ENCODE results near the gene ADRB1.

Gene ADRB1

DNA sequence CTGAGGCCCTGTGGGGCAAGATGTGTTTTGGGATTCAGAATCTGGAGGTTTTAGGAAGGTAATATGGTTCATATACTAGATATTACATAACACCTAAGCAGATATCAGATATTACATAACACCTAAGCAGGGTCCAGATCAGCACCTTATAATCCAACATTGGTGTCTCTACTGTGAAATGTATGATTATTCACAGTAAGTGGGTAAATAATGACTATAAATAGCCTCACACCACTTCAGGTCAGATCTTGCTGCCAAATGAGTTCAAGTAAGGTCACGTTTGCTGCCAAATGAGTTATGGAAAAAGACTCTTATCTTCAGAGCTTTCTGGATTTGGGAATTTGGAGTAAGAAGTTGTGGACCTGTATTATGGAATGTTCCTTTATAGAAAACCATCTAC is 14.6 kb downstream of the ADRB1 start:
- no peak for DNase-seq

DNA sequence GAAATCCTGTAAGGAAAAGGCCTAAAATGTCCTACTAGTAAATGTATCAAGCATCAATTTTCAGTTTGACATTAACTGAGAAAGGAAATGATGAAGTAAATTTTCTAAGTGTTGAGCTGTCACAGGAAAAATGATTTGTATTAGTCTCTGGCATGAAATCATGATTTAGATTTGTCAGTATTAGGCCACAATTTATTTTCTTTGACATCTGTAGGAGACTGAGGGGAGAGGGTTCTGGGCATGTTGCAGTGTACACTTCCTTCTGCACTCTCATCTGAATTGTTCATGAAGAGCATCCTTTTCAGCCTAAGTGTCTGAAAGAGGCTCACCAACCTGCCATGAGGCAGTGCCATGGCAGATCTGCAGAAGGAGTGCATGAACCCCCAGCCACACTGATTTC is 15.9 kb downstream of the ADRB1 start:
- no peak for DNase-seq

DNA sequence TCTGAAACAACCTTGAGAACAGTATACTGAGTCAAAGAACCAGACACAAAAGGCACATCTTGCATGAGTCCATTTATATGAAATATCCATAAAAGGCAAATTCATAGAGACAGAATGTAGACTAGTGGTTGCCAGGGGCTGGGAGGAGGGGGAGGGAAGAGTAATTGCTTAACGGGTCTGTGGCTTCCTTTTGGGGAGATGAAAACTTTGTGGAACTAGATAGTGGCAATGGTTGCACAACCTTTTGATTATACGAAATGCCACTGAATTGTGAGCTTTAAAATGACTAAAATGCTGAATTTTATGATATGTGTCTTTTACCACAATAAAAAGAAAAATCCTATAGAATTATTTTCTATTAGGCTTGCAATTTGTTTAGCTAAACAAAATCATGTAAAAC is 16.8 kb downstream of the ADRB1 start:
- DNase-seq = no peak

DNA sequence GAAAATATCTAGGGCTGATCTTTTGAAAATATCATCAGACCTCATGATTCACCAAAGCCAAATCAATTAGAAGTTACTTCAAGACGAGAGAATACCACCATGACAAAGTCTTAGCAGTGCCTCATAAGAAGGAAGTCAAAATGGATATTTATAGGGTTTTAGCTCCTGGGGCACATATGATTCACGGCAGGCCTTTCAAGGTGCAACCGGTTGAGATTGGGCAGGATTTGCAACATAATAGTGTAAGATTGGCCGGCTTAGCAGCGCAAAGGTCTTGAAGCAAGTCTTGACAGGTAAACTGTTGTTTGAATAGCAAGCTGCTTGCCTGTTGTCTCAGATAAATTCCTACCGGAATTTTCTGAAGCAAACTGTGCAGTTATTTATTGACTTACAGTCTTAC is 17.5 kb downstream of the ADRB1 start:
- DNase-seq = no peak

DNA sequence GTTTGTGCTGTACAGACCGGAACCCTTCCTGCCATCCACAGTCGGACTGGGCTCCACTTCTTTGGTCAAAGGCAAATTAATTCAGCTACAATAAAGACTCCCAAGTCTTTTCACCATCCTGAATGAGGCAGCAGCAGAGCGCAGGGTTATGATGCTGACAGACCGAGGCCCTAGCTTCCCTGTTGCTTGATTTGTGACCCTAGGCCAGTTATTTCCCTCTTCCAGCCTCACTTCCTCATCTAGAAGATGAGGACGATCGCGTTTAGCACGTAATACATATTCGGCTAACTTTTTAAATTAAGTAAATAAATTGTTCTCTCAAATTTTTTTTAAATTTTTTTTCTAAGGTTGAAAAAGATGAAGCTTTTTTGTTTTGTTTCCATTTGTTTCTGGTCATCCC is 18.1 kb downstream of the ADRB1 start:
- DNase-seq = no peak

DNA sequence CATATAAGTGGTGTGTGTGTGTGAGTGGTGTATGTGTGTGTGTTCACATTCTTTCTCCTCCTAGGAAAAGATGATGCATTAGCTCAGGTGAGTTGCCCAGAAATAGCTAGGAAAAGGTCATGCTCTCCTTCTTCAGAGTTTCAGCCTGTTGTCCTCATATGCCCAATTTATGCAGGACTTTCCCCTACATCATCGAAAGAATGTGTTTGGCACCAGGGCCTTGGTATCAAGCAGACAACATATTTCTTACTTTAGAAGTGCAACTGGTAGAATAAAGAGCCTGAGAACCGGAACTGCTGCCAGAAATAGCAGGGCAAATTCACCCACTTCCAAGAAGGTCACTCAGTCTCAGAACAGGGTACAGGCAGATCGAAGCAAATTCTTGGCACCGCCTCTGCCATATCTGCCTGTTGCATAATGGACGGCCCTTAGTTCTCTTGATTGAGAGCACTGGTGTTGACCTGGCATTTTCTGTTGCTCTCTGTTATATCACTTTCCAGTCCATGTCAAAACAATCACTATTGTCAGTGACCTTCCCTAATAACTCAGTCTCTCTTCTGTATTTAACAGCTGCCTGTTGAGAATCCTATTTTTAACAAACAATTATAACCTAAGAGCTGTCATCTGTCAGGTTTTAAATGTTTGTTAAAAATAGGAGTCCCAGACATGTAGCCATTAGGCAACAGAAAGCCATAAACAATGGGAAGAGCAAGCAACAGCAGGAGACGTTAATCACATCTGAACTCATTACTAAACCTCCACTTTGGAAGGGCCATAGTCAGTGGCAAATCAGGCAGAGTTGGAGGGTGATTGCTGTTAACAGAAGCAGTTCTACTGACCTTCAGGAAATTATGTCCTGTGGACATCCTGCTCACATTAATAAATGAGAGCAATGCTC is 20.7 kb downstream of the ADRB1 start:
- no peak for DNase-seq

DNA sequence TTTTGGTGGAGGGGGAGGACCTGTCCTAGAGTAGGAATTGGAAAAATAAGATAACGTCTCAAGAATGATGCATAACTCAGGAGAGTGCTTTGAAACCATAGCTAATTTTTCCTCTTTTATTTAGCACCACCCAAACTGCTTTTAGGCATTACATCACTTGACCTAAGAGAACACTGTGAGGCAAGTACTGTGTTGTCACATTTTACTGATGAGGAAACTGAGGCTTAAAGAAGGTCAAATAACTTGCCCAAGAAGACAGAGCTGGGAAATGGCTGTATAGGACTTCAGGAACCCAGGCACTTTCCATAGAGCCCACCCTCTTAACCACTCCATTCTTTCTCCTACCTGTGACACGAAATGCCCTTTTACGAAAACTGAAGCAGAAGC is 21.4 kb downstream of the ADRB1 start:
- DNase-seq = no peak

DNA sequence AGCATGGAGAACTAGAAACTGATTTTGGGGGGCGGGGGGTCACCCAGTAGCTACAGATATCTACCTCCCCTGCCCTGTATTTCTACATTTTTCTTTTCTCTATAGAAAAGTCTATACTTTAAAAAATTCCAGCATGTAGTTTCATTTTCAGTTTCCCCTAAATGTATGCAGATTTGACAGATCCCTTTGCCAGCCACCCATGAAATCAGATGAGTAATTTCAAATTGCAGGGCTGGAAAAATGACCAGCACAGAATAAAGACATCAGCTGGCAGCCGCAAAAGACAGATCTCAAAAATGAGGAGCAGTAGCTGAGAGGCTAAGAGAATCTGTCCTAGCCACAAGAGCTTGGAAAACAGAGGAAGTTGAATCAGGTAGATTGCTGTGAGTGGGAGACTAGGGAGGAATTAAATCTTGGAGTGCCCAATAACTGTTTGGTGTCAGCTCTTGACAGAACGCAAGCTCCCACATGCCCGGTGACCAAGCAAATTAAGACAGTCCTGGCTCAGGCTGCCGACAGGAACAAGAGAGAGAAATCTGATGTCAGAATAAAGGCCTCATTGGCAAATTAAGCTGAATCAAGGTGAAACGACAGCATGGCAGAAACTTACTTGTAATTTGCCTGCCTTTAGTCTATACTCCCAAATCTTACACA is 24.5 kb downstream of the ADRB1 start:
- no peak for DNase-seq

DNA sequence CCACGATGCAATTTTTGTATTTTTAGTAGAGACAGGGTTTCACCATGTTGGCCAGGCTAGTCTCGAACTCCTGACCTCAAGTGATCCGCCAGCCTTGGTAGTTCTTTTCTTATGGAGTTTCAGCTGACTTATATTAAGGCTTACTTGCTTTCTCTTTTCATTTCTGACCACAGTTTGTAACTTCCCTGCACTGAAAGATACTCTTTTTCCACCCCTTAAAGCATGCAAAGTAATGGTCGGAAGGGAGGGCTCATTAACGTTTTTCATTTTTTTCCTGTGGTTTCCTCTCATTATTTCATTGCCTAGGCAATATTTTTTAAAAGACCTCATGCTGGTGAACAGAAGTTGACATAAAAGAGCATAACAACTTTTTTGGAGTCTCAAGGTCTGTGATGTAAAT is 27.0 kb downstream of the ADRB1 start:
- DNase-seq = no peak

DNA sequence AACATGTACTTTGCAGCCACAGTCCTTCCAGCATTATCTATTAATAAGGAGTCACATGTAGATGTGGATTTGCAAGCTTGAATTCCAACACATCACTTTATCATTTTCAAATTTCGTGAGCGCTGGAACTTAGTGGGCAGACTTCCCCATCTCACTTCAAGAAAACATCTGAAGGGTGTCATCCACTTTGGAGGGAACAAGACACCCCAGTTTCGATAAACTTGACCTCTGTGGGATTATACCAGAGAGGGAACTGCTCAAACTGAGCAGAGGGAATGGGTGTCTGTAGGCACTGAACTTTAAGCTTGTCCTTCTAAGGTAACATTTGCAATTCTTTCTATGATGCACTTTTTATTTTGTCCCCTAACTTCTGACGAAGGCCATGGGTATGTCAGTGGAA is 27.5 kb downstream of the ADRB1 start:
- DNase-seq = no peak

DNA sequence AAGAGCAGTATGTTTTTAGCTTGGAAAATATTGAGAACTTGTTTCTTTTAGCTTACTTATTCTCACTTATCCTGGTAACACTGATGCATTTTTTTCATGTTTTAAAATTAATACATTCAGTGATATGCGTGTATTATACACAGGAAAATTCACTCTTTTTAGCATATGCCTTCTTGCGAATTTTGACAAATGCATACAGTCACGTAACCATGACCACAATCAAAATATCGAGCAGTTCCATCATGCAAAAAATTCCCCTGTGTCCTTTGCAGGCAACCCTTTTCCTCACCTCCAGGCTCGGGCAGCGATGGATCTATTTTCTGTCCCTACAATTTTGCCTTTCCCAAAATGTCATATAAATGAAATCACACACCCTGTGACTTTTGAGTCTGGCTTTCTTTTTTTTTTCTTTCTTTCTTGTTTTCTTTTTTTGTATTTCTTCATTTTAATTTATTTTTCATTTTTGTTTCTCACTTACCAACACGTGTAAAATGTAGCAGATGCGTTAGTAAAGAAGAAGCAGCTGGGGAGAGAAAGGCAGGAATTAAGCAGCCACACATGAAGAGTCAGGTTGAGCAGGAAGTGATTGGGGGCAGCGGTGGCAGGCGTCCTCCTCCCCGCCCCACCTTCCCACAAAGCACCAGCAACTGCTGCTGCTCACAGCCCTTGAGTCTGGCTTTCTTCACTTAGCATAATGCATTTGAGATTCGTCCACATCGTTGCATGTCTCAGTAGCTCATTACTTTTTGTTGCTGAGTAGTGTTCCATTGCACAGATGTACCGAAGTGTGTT is 29.9 kb downstream of the ADRB1 start:
- no peak for DNase-seq

DNA sequence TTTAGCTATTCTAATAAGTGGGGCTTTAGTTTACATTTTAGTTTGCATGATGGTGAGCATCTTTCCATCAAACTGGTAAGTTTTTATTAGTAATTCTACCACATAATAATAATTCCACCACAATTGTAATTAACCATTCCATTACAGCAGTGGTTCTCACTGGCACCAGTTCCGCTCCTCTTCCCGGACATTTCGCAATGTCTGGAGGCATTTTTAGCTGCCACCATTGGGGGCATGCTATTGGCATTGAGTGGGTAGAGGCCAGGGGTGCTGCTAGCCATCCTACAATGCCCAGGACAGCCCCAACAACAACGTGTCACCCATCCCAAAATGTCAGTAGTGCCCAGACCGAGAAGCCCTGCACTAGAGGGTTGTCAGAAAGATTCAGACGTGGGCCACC is 31.4 kb downstream of the ADRB1 start:
- no peak for DNase-seq

DNA sequence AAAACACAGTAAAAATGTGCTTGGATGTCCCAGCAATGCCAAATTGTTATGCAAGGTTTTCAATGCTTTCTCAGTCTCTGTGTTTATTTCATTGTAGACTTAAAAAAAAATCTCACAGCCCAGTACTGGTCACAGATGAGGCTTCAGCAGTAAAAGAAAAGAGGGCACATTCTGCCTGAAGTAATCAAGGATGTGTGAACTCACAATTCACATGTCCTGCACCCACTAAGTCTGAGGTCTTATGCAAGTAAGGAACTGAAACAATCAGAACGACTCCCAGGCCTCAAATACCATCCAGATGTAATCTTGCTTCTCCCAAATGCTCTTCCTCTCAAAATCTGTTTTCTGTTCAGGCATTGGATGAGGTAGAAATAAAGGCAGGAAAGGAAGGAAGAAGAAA is 33.7 kb downstream of the ADRB1 start:
- DNase-seq = no peak

DNA sequence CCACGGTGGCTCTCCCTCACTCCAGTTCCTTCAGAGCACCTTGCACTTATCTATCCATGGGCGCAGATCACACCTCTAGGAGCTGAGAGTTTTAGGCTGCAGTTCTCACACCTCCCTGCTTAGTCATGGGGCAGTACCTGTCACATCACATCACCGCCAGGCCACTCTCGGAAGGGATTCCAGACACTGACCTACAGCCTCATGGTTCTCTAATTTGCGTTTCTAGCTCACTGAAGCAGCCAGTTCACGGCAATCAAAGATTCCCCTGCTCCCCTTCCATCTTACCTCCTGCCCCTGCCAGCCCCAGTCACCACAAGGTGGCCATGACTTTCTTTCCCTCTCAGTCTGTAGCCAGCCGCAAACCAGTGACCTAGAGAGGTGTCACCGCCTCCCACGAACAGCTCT is 34.2 kb downstream of the ADRB1 start:
- DNase-seq = no peak

DNA sequence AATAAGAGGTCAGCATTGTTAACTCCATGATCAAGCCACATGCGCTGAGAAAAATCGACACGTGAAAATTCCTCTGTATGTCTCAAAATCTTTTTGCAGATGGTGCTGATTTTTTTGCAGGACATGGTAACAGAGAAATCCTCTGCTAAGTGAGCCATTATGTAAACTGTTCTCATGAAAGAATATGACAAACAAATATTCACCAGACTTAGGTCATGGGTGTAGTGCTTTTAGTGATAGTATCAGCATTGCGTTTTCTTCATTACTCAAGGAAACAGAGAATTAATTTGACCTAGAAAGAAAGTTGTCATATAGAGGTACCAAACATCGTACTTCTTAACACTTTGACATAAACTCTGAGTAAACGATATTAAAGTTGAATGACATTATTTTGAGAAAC is 34.7 kb downstream of the ADRB1 start:
- no peak for DNase-seq

DNA sequence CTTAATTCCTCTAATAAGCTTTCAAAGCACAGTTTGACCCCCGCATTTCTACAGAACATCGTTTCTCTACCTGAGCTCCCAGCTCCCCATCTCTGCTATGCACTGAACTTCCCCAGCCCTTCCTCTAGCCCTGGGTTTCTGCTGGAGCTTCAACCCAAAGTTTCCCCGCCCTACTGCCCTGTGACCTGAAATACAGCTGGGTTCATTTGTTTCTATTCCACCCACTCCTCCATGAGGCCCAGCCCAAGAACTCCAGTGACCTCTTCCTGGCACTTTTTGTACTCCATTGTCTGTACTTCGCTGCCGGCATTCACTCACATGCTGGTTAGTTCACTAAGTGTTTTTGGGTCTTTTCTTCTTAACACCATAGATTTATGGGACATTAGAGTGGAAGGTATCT is 35.8 kb downstream of the ADRB1 start:
- DNase-seq = no peak

DNA sequence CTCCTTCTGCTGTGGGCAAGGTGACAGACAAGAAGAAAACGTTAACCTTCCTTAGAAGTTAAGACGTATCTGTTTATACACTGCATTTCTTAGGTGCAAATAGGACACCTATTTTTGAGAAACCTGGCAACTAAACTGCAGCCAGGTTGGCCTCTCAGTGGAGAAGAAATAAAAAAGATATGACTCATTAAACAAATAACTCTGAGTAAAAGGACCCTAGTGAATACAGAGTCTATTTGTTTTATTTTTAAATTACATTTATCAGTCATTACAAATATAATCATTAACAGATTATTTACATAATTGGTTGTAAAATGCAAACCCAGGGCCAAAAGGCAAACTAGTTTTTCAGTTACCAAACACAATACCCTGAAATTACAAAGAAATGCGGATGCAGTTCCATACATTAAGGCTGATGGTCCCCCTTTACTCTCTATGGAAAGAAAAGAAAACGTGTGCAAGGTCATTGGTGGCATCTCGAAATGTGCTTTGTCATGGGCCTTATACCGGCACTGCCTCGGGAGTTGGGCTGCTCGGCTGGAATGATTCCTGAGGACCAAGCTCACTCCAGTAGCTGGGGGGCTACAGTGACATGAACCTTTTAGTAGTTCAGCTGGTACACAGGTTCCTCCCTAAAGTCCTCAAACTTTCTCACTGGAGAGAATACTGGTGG is 38.4 kb downstream of the ADRB1 start:
- DNase-seq = no peak

DNA sequence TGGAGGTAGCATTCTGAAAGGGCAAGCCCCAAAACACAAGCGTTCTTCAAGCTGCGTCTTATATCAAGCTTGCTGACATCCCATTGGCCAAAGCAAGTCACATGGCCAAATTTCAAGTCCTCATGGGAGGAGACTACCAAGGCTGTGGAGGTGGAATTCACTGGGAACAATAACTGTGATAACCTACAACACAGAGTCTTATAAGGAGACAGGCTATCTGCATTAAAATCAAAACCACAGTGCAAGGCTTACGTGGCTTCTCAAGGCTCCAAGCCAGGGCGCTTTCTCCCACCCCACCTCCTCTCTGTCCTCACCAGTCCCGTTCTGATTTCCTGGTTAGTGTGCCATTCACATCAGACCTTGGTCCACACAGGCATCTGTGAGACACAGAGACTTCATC is 39.4 kb downstream of the ADRB1 start:
- no peak for DNase-seq

DNA sequence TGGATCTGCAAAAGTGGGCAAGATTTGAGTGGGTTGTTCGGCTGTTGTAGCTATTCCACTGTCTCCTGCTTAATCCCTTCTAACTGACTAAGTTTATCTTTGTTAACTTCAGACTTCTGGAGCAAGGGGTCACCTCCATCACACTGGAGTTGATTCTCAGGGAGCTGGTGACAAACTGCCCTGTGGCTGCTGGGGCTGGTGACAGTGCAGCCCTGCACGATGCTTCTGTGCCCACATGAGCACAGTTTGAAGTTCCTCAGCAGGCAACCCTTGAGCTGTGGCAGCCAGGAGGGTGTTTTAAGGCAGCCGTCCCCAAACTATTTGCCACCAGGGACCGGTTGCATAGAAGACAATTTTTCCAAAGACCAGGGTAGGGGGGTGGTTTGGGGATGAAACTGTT is 40.5 kb downstream of the ADRB1 start:
- no peak for DNase-seq

DNA sequence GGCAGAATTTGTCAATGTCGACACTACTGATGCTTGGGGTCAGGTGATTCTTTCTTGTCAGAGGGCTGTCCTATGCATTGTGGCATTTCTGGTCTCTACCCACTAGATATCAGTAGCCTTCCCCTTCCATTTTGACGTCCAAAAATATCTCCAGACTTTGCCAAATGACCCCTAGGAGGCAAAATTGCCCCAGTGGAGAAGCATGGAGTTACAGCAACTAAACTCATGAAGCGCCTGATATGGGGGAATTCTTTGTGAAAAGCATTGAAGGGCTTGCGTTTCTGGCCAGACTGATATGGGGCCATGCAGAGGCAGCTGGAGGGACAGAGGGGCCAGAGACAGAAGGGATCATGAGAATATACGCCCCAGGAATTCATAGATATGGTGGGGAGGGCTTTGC is 43.6 kb downstream of the ADRB1 start:
- DNase-seq = no peak

DNA sequence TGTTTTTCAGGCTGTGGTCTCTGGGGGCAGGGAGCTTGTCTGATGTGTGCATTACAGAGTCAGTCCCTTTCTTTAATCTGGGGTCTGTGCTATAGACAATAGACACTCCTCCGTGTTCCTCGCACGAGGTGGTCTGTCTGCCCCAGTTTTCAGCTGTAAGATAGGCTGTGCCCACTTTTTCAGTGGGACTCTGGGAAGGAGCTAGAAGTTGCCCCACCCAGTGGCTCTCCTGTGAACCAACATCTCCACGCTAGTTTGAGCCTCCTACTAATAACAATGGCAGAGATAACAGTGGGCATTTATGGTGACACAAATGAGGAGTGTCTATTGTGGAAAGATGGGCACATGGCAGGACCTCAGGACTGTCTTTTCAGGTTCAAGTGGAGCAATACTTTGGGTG is 44.0 kb downstream of the ADRB1 start:
- DNase-seq = no peak

DNA sequence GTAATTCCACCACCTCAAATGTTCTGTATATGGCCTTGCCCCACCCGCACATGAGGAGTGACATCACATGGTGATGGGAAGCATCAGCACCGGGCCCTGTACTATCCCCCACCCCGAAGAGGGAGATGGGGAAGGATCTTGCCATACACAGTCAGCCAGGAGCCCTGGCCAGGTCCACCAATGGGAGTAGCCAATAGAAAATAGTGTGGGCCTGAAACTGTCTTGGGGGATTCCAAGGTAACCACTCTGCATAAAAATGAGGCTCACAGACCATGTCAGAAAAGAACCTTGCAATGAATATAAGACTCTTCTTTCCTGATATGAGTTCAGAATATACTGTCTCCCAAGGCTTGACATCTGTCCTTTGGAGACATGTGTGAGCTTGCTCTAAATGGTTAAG is 51.1 kb downstream of the ADRB1 start:
- DNase-seq = no peak

Data from activated CD4-positive, alpha-beta T cell treated with anti-CD3 and anti-CD28 coated beads for 1 hour (primary cell).